NB4 (cell line): ENCODE results near the gene CBFA2T3.

Experiments used
- CTCF ChIP-seq: IDR thresholded peaks from one replicate; pipeline ENCODE4 v1.5.1; 2012; ENCODE audit warnings: low read depth, low read length
- MYC ChIP-seq: IDR thresholded peaks from 2 replicates; pipeline ENCODE4 v1.6.1; 2011; ENCODE audit warnings: low read depth, low read length

GRCh38 chr16:88830783-88831182, 146.2 kb downstream of the CBFA2T3 start:
- TF ChIP-seq CTCF (no peak), MYC (no peak)
